Measurements from ENCODE around the gene HMCN2.

- TF ChIP-seq POLR2A (IDR thresholded peaks at IDR 0.05; ENCODE audit: low read length) (no peak), GATA1 (IDR thresholded peaks at IDR 0.05; ENCODE audit: low read depth, low read length) (no peak)
Observed at GRCh38 chr9:130382096-130382495, 116.5 kb downstream of the HMCN2 start.

All from erythroblast (primary cell).